Measurements from ENCODE around the gene CYP2W1.

The CYP2W1 gene

GRCh38 chr7:984361-985126 lies 1.6 kb downstream of the CYP2W1 start:
- no peak for DNase-seq

- no peak for DNase-seq
These were observed 2.1 kb downstream of the CYP2W1 start for GRCh38 chr7:985127-985416.

GRCh38 chr7:985915-986741 lies 3.1 kb downstream of the CYP2W1 start:
- no peak for DNase-seq

- no peak for DNase-seq
These were observed 4.1 kb downstream of the CYP2W1 start for GRCh38 chr7:986766-987751.

GRCh38 chr7:987909-988308 lies 4.9 kb downstream of the CYP2W1 start:
- DNase-seq = no peak

GRCh38 chr7:988426-988911 lies 5.5 kb downstream of the CYP2W1 start:
- no peak for DNase-seq

GRCh38 chr7:988963-989529 lies 6.1 kb downstream of the CYP2W1 start:
- no peak for DNase-seq

GRCh38 chr7:990352-990932 lies 7.5 kb downstream of the CYP2W1 start:
- no peak for DNase-seq

GRCh38 chr7:990933-991728 lies 8.2 kb downstream of the CYP2W1 start:
- DNase-seq = no peak

- no peak for DNase-seq
These were observed 9.0 kb downstream of the CYP2W1 start for GRCh38 chr7:991729-992656.

GRCh38 chr7:992709-993607 lies 10.0 kb downstream of the CYP2W1 start:
- peak; percentile 67 to 92 (median 86) for DNase-seq

GRCh38 chr7:994592-995308 lies 11.8 kb downstream of the CYP2W1 start:
- DNase-seq = no peak

GRCh38 chr7:995571-995970 lies 12.6 kb downstream of the CYP2W1 start:
- no peak for DNase-seq

GRCh38 chr7:996079-996872 lies 13.3 kb downstream of the CYP2W1 start:
- no peak for DNase-seq

GRCh38 chr7:997404-998395 lies 14.7 kb downstream of the CYP2W1 start:
- no peak for DNase-seq

GRCh38 chr7:999149-999879 lies 16.3 kb downstream of the CYP2W1 start:
- no peak for DNase-seq
